ENCODE results near the gene CCDC87. TPM values are rescaled to one million over a fixed set of nuclear protein-coding genes. Genes with fewer than 3 reads are reported as not detected.

Gene CCDC87
- total RNA-seq, 1 experiment from 2014 or later: 1.1 TPM

DNA sequence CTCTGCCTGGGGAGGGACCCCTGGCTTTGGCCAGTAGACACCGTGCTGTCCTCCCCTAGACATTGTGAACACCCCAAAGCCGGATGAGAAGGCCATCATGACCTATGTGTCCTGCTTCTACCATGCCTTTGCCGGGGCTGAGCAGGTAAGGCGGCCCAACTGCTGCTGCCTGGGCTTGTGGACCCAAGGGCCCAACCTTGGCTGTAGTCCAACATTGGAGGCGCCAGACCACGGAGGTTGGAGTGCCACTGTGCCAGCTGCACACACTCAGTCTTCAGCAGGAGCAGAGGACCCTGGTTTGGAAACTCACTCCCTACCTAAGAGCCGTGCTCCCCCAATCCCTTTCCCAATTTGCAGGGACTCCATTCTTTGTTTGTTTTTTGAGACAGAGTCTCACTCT is 36.8 kb downstream of the CCDC87 start:
- Histone ChIP-seq H4K8ac (replicated peaks; ENCODE audit: insufficient read length, low read depth, low read length) (no peak overlapping the region), H2BK15ac (ENCODE audit: low read depth, low read length) (no peak overlapping the region), H2BK20ac (ENCODE audit: low read depth, low read length, poor library complexity, severe bottlenecking) (no peak overlapping the region), H3K9ac (ENCODE audit: extremely low read depth, insufficient read length, low read length) (no peak overlapping the region), H2AK5ac (ENCODE audit: insufficient read length, low read length) (no peak overlapping the region), H3K4me2 (ENCODE audit: insufficient read depth, insufficient read length, low read length) (no peak overlapping the region), H2BK120ac (ENCODE audit: low read depth, low read length, poor library complexity, severe bottlenecking) (no peak overlapping the region), H3K4me1 (ENCODE audit: insufficient read depth, low read length) (no peaks in the 10 kb centered on the region), H3K56ac (ENCODE audit: insufficient read length, low read depth, low read length) (no peak overlapping the region), H2BK12ac (ENCODE audit: insufficient read length, low read depth, low read length) (no peak overlapping the region), H4K91ac (ENCODE audit: insufficient read length, low read depth, low read length) (no peak overlapping the region), H2BK5ac (ENCODE audit: insufficient read length, low read length) (no peak overlapping the region), H3K27me3 (ENCODE audit: insufficient read depth, low read length) (no peaks in the 10 kb centered on the region), H3K23me2 (ENCODE audit: insufficient read length, low read depth, low read length, poor library complexity, severe bottlenecking) (peaks cover 2% of the 10 kb centered on the region), H2AFZ (ENCODE audit: low read length) (no peak overlapping the region), H4K20me1 (ENCODE audit: control insufficient read depth, insufficient read depth, insufficient read length) (no peaks in the 10 kb centered on the region), H3T11ph (ENCODE audit: low read length) (no peak overlapping the region), H3K79me1 (ENCODE audit: insufficient read depth, low read depth, low read length, poor library complexity, severe bottlenecking) (no peaks in the 10 kb centered on the region), H3K14ac (ENCODE audit: insufficient read depth, low read length) (no peak overlapping the region), H4K5ac (ENCODE audit: insufficient read length, low read depth, low read length) (no peak overlapping the region), H3K27ac (ENCODE audit: insufficient read length, low read depth, low read length) (no peak overlapping the region), H3K18ac (ENCODE audit: insufficient read length, low read depth, low read length) (no peak overlapping the region), H3K4ac (ENCODE audit: low read depth, low read length) (no peak overlapping the region), H3K79me2 (ENCODE audit: insufficient read depth, low read length) (no peaks in the 10 kb centered on the region), H3K23ac (ENCODE audit: insufficient read length, low read depth, low read length) (no peak overlapping the region), H3K9me3 (ENCODE audit: control insufficient read depth, low read depth, low read length) (no peaks in the 10 kb centered on the region)
- no peaks in the 10 kb centered on the region for H3K27me3 Mint-ChIP-seq (ENCODE audit: low read depth)
- peaks cover 0 to 6% of the 10 kb centered on the region in 2 experiments; a peak in 1 of 4 replicates for H3K4me1 Mint-ChIP-seq
- H3K27ac Mint-ChIP-seq: no peak overlapping the region
- H3K9me3 Mint-ChIP-seq: no peaks in the 10 kb centered on the region; a peak in 1 of 5 replicates
- TF ChIP-seq CTCF (conservative IDR thresholded peaks at IDR 0.05): no peak
- WGBS (ENCODE audit: extremely low coverage, insufficient read length, low lambda C conversion rate): no CpG with 5 or more reads among the region's 7 CpGs
- peaks cover 17 to 72% (median 65%) of the 10 kb centered on the region in 3 experiments; a peak in 6 of 7 replicates for H3K36me3 Mint-ChIP-seq (ENCODE audit: insufficient read depth in 1 of 3, low read depth in 3 of 3)
- H3K4me3 Mint-ChIP-seq: no peak overlapping the region
- no peak for DNase-seq

All from H9 (cell line).